NB4 (cell line): ENCODE data around the gene PRKAA1.

Experiments used
- DNase-seq: peaks from one replicate; pipeline ENCODE4 v3.0.0; 2010; ENCODE audit warnings: low read depth
- H3K4me3 ChIP-seq: one replicate; pipeline ENCODE4 v1.5.1; 2011; ENCODE audit warnings: mild to moderate bottlenecking, low read depth, low read length, moderate library complexity
- MYC ChIP-seq: IDR thresholded peaks from 2 replicates; pipeline ENCODE4 v1.6.1; 2011; ENCODE audit warnings: low read depth, low read length
- POLR2A ChIP-seq: IDR thresholded peaks from 2 replicates; pipeline ENCODE4 v1.6.1; 2011; ENCODE audit warnings: mild to moderate bottlenecking; ENCODE audit not compliant: insufficient read length; ENCODE audit errors: extremely low read depth
- TF ChIP-seq, protein P1 (sequence below): IDR thresholded peaks from 2 replicates; pipeline ENCODE4 v1.6.1; 2011; ENCODE audit warnings: low read depth, low read length
- TF ChIP-seq, protein P2 (sequence below): IDR thresholded peaks from one replicate; pipeline ENCODE4 v1.5.1; 2012; ENCODE audit warnings: low read depth, low read length

PRKAA1 gene

DNA sequence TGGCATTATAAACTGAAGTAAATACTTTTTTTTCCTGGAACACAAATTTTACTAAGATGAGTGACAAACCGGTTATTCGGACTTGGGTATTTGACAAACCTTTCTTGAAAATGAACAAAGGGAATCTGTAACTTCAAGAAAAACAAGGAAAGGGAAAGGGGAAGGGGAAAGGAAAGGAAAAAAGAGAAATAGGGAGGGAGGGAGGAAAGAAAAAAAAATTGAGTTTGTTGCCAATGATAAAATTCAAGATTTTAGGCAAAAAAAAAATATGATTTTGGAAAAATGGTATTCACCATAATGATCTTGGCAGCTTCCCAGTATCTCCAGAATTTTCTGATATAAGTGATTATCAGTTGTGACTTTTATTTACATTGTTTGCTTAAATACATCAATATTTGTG, 40.8 kb downstream of the PRKAA1 start:
- DNase-seq, result no peak
- no peak for TF ChIP-seq MYC
- TF ChIP-seq, protein P1, sequence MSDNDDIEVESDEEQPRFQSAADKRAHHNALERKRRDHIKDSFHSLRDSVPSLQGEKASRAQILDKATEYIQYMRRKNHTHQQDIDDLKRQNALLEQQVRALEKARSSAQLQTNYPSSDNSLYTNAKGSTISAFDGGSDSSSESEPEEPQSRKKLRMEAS, result no peak
- no peak for TF ChIP-seq POLR2A
- TF ChIP-seq, protein P2, sequence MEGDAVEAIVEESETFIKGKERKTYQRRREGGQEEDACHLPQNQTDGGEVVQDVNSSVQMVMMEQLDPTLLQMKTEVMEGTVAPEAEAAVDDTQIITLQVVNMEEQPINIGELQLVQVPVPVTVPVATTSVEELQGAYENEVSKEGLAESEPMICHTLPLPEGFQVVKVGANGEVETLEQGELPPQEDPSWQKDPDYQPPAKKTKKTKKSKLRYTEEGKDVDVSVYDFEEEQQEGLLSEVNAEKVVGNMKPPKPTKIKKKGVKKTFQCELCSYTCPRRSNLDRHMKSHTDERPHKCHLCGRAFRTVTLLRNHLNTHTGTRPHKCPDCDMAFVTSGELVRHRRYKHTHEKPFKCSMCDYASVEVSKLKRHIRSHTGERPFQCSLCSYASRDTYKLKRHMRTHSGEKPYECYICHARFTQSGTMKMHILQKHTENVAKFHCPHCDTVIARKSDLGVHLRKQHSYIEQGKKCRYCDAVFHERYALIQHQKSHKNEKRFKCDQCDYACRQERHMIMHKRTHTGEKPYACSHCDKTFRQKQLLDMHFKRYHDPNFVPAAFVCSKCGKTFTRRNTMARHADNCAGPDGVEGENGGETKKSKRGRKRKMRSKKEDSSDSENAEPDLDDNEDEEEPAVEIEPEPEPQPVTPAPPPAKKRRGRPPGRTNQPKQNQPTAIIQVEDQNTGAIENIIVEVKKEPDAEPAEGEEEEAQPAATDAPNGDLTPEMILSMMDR, result no peak
- H3K4me3 ChIP-seq, result no peak overlapping the region

DNA sequence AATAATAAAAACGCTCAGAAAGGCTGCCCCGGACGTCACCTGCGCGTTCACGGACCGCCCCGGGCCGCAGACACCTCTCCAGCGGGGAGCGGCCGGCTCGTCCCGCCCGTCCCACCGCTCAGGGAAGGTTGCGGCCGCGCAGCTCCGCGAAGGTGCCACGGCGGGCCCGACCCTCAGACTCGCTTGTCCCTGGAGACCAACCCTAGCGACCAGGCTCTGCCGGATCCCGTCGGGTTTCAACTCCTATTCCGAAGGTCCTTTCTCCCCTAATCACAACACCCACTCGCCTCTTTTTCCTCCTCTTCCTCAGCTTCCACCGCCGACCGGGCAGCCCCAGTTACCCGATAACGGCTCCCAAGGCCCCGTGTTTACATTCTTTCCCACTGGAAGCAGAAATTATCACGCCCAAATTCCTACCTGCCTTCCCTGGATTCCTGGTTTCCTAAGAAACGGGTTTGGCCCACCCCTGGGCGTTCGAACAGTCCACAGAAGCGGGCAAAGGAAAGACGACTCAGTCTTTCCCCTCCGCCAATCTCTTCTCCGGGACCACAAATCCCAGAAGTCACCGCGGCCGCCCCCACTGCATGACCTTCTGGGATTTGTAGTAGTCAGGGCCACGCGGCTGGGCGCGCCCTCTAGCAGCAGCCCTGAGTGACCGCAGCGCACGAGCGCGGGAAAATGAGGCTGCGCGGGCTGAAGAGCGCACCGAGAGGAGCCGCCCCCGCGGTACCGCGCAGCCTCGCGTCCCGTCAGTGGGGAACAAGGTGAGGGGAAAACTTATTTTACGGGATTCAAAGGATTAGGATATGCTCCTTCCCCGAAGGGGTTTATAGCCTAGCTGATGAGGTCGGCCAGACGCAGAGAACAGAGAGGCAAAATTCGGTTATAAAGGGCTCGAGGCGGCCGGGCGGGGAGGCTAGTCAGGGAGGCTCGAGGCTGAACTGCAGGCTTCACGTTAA, 42.5 kb downstream of the PRKAA1 start, which contains the start of gene TTC33:
Gene TTC33 (minus strand): TSS at position 555 of the 959 bp plus-strand sequence. CDS start 8,943 bp downstream, outside the sequence.
- TF ChIP-seq, protein P1, result peak; percentile 97
- TF ChIP-seq MYC (peak; percentile 99), POLR2A (peak; percentile 48)
- TF ChIP-seq, protein P2, result peak; percentile 67
- H3K4me3 ChIP-seq, result peak within 1 kb of the TSS; percentile 87
- peak; percentile 98 for DNase-seq

DNA sequence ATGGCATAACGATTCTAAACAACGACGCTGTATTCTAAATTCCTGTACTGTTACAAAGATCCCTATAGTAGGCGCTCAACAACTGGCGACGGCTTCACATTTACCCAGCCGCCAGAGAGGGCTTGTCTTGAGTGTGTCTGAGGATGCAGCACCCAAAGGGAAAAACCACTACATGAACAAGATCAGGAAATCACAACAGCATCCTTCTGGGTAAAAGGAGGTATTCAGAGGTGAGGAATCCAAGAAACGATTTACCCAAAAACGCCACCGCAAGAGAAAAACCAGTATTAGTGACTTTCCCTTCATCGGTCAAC, 43.1 kb downstream of the PRKAA1 start:
- DNase-seq, result peak; percentile 88
- peak overlapping the region; percentile 87 for H3K4me3 ChIP-seq
- TF ChIP-seq, protein P1, result no peak
- TF ChIP-seq, protein P2, result peak; percentile 78
- no peak for TF ChIP-seq MYC
- no peak for TF ChIP-seq POLR2A

DNA sequence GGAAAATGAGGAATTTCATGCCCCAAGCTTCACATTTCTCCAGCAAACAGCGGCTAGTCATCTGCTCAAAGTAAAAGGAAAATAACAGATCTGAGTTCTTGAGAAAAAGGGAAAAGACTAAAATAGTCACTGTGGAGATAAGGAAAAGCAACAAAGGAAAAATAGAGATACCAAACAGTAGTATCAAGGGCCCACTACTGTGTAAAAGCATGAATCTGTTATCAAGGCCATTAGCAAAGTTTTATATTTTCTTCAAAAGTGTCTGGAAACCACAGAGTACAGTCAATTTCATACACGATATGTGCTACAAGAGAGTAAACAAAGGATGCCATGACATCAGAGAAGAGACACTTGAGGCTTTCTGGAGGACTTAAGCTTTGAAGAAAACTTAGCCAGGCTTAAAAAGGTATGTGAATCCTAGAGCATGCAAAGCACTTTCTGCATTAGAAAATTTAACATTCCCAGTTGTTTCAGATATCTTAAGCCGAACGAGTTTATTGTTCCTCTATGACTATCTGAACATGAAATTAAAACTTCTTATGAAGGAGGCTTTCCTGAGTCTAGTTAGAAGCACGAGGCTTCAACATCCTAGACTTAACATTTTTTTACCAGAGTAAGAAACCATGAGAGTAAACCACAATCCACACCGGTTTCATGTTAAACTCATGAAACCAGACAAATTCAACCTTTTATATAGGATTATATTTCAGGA, 43.6 kb downstream of the PRKAA1 start:
- H3K4me3 ChIP-seq, result peak overlapping the region; percentile 87
- TF ChIP-seq, protein P2, result no peak
- no peak for TF ChIP-seq POLR2A
- no peak for TF ChIP-seq MYC
- TF ChIP-seq, protein P1, result no peak
- peak; percentile 15 for DNase-seq

DNA sequence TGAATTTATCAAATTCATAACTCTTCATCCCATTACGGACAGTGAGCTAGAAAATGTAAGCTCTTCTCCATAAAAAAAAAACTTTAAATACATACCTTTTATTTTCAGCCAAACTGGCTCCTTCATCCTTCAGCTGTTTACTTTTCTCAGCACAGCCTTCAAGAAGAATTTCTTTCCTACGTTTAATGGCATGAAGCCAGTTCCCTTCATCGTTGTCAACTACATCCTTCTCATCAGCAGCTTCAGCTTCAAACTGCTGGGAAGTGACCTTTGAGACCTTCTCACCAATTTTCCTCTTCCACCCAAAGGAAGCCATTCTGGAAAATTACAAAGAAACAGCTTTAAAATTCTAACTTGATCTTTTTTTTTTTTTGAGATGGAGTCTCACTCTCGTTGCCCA, 51.5 kb downstream of the PRKAA1 start:
- no peak overlapping the region for H3K4me3 ChIP-seq
- no peak for TF ChIP-seq POLR2A
- TF ChIP-seq, protein P2, result no peak
- TF ChIP-seq, protein P1, result no peak
- TF ChIP-seq MYC, result no peak
- DNase-seq, result no peak
